ENCODE measurements around the gene JAG1.

The JAG1 gene

DNA sequence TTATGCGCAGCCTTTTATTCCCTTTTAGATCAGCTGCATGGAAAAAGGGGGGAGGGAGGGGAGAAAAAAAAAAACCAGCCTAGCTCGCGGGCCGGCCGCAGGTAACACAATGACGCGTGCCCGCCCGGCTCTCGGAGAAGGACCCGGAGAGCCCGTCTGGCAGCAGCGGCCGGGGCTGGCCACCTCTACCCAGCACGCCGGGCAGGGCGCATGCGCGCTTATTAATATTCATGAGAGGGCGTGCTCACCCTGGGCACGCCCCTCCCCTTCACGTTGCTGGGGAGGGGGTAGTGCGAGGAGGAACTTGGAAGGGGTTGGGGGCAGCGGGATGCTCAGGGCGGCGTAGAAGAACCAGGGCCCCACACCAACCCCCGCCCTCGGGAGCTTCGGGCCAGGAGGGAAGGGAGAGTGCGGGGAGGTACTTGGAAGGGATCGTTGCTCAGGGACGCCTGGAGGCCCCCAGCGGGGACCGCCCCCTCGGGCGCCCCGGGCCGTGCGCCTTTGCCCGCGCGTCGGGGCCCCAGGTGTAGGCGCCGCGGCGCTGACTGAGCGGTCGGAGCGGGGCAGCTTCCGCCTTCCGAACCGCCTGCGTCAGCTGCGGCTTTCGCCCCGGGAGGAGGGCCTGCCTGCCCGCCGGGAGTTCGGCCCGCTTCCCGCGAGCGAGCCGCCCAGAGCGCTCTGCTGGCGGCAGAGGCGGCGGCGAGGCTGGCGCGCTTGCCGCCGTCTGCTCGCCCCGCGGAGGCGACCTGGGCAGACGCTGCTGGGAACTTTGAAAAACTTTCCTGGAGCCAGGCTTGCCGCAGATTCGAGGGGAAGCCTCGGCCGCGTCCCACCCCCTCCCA is at the start of gene JAG1:
JAG1 (minus strand) TSS at position 158 of the 842 bp plus-strand sequence. CDS start 469 bp downstream, outside the sequence.
- DNase-seq: peak; percentile 82 to 85

DNA sequence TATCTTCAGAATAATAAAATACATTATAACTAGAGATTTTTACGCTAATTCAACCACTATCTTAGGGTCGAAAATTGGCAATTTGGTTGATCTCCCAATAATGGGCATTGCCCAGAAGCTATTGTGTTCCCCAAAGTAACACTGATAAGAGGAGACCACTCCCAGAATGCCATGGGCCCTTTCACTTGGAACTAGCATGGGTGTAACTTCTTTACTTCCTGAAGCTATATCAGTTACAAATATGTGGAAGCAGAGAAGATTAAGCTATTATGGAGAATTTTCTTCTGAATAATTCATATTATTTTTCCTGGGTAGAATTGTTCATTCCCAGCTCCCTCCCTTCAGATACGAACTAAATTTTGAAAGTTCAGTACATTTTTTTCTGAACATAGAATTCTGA is 48.2 kb upstream of the JAG1 start:
- no peak for DNase-seq

DNA sequence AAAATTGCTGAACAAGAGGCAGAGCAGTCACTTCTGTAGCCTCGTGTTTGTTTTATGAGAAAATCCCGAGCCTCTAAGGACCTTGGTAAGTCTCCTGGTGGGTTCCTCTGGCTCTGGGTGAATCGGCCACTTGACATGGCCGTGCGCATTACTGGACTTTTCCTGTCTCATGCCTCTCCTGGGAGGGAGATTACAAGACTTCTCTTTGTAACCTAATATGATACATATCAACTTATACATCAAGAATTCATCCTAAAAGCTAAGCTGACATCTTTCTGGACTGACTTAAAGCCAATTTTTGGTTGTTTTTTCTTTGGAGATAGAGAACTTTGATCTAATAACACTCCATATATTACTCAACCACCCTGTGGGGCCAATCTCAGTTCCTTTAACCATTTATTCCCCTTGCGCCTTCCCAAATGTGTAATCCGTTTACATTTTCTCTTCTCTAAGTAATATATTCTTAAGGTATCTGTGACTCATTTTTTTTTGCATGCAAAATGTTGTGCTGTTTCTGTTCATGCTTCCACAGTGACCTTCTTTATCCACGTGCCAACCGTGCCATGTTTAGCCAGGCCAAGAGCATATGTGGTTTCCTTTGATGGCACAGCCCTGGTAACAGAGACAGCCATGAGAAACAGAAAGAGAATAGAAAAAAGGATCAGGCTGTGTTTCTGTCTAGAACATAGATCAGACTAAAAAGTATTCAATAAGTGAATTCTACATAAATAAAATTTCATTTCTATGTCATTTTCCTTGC is 47.5 kb upstream of the JAG1 start:
- no peak for DNase-seq

DNA sequence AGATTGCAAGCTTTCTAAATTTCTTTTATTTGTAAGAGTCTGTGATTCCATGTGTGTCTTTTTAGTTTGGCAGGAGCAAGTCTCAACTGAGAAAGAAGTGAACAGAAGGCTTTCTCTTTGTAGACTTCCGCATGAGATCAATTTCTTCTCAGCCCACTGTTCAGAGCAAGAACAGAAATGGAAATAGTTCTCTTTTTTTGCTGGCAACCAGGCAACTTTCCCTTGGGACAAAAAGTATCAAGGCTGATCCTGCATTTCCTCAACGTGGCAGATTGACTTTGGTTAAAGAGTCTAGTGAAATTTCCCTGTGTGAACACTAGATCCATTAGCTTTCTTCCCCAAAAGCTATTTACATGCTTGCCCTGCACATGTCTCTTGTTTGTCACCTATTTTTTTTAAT is 46.8 kb upstream of the JAG1 start:
- DNase-seq: no peak

DNA sequence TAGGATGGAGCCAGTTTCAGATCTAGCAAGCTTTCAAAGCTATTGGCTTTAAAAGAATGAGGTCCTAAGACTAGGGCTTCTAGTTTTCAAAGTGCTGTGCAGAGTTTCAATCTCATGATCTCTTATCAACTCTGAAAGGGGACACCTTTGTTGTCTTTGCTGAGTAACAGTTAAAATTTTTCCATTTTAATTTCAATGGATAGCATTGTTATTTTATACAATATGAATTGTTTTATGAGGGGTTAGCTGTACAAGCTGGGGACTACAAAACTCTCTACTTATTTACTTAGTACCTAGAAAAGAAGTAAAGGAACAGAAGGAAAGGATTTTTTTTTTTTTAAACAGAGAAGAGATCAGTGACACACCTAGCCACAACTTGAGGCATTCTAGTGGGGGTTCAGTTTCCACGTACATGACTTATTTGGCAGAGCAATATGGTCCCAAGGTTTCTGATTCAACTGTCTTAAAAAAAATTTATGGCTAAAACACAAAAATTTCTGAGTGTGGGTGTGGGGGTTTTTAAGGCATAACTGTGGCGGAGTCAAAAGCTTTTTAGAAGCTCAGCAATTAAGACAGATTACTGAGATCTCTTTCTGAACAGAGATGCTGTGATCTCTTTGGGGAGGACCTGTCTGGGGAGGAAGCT is 46.1 kb upstream of the JAG1 start:
- no peak for DNase-seq

DNA sequence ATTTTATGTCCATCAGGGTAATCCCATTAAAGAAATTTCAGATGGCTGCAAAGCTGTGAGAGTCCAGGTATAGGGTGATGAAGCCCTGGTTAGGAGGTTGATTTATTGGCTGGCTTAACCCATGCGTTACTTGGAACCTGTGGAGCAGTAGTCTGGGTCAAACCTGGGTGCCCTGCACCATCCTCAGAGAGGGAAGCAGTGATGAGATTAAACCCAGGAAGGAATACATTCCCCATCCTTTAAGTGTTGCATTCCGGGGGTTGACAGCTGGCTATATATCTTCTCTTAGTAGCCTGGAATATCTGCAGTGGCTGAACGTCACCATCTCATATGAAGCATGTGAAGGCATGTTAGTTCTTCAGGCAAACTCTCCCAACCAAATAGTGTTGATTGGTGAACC is 44.9 kb upstream of the JAG1 start:
- DNase-seq: no peak

DNA sequence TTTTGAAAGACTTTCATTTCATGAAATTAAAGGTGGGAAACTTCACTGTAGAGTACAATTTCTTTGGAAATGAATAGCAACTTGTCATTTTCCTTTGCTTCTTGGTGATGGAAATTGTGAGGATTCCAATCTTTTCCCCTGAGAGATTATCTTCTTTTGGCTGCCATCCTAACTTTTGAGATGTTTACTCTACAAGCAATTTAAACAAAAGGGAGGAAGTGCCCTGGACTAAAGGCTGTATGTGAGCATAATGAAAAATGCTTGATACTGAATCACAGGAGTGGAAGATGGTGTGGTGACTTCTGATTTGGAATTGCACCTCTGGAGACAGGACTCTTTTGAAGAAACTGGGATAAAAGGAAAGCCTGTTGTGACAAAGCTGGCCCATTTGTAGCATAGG is 43.1 kb upstream of the JAG1 start:
- DNase-seq: no peak

DNA sequence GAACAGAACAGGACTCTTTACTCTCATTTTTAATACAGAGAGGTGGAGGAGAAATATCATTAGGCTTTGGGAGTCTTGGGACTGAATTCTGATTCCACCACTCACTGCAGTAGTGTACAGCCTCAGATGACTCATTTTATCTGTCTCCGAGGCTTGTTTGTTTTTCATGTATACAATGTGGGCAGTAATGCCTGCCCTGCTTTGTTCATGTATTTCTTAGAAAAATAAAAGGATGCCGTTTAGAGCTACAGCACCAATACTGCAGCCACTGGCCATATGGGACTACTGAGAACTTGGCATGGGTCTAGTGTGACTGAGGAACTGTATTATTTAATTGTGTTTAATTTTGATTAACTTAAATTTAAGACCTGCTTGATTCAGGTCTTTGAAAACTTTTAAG is 41.2 kb upstream of the JAG1 start:
- no peak for DNase-seq

DNA sequence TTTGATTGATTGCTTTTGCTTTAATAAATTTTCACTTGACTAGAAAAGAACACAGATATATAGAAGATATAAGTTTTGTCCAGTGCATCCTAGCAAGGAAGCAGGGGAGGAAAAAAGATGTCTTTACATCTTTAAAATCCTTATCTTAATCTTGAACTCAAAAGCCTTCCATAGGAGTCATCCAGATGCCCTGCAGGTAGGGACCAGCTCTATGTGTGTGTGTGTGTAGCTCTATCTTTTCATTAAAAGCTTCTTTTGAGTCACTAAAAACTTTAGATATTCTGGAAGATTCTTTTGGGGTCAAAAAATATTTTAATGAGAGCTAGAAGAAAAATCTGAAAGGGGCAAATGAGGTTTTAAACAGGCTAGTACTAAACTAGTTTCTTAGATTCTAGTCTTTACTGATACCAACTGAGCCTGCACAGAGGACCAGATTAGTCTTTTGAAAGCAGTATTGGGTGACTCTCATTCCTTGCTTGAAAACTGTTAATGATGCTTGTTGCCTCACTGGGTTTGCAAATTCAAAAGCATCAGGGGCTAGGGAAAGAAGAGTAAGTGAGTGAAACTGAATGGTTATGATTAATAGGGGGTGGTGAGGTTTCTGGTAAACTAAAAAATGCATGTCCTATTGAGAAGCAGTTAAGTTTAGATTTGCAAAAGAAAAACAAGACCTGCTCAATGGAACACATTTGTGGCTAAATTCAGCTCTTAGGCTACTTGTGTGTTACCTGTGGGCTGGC is 40.6 kb upstream of the JAG1 start:
- no peak for DNase-seq

DNA sequence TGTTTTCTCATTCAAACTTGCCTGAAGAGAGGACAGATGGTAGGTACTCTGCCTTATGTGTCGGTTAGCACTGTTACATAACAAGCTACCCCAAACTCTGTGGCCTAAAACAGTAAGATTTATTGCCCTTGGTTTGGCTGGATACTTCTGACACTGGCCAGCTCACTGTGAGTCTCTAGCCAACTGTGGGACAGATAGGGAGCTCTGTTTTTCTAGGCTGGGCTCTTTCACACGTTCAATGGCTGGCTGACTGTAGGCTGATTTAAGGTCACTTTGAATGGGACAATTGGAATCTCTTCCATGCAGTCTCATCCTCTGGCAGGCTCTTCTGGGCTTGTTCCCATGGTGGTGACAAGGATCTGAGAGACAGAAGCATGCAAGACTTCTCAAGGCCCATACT is 39.4 kb upstream of the JAG1 start:
- no peak for DNase-seq

DNA sequence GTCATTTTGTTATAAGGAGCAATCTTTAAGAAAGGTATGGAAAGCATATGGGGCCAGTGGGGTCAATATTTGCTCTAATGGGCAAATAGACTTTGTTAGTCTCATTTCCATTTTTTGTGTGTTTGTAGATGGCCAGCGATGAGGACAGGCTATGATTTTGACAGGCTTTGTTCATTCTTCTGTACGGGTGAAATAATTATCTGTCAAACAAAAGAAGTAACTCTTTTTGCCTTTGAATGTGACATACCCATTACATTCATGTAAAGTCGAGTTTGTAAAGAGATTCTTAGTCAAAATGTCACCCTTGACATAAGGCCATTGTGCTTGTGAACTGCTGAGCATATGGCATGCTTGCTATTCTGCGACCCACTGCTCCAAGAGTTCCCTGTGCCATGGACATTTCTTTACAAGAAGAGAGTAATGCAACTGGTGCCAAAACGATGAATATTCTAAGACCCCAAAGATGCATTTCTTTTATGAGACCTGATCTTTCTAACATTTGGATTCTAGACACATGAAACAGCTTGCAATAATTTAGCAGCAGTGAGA is 38.2 kb upstream of the JAG1 start:
- no peak for DNase-seq

DNA sequence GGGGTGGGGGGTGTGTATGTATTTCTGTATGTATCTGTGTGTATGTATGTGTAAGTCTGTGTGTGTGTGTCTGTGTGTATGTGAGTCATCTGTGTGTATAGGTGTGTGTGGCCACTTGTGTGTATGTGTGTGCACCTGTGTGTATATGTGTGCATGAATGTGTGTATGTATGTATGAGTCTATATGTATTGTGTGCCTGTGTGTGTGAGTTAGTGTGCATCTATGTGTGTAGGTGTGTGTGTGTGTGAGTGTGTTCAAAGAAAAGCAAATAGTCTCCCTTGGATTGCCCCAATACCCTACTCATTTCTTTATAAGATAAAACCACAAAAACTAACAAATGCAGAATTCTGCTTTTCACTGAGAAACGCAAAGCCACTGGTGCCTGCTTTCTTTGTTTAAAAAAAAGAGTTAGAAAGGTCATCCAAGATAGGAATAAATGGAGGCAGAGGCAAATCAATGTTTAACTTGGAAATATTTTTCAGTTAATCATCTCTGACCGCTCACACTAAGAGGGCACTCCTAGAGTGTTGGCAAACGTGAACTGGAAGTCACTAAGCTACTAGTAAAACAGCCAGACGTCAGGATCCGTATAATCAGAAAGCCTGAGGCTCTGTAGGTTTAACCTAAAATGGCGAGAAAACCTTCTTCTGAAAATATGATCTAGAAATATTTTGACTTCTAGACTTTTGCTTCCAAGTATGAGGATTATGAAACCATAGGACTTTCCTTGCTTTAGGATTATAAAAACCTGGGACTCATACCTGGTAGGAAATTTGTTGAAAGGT is 37.4 kb upstream of the JAG1 start:
- DNase-seq: no peak

DNA sequence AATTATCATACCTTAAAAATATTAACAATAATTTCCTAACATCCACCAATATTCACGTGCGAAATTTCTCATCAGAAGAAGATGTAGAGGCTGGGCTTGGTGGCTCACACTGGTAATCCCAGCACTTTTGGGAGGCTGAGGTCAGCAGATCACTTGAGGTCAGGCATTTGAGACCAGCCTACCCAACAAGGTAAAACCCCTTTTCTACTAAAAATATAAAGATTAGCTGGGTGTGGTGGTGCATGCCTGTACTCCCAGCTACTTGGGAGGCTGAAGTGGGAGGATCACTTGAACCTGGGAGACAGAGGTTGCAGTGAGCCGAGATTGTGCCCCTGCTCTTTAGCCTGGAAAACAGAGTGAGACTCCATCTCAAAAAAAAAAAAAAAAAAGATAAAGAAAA is 36.1 kb upstream of the JAG1 start:
- no peak for DNase-seq

DNA sequence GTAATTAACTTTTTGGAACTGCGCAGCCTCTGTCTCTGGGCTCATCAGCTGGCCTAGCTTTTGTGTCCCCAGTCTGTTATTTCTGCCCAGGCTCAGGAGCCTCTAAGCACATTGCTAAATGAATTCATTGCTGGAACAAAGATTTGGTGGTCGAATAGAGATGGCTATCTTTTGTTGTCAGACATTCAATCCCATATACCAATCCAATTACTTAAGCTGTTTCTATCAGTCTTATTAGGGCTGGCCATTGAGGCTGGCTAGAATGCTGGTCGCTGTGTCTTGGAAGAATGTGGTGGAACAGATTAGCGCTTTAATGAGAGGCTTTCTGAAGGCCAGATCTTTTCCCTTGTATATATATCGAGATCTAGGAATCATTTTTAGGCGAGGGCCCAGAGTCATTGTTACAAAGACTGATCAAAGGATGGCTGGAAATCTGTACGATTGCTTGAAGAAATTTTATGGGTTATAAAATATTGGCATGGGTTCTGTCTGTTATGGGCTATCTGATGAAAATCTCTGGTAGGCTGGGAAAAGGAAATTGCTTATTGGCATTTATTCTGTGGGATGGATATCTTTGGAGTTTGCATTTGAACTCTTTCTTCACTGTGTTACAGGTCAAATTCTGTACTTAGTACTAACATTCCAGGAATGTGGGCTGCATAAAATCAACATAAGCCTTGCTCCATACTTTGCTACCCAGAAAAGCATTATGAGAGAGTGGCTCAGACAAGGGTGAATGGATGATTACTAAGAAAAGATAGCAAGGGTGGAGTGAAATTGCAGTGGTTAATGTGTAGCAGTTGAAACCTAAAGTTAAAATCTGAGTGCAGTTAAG is 34.8 kb upstream of the JAG1 start:
- DNase-seq: no peak

DNA sequence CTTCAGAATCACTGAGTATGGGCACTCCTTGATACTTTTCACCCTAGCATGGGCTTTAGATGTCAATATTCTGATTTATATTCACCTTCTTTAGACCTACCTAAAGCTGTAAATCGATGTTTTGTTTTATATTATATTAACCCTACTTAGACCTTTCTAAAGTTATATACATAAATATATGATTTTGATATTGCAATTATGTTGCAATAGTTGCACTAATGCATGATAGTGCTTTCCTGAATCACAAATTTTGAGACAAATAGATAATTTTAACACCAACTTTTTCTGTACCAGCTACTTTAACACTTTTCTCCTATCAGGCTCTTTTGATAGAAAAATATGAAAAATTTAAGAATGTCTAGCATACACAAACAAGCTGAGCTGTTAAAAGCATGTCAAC is 34.0 kb upstream of the JAG1 start:
- DNase-seq: no peak

DNA sequence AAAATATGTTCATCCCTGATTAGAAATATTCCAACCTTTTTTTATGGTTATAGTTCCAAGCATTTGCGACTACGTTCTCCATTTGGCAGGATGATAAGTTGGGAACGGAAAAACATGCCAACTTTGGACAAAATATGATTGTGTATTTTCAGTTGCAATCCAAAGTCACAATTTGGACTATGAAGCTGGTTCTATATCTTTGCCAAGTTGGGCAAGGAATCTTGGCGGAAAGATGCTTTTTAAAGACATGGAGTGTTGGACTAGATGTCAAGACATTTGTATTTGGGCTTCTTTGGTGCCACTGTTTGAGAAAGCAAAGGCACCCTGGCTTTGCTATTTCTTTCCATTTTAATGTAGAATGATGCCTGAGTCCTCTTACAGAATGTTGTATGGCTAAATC is 33.3 kb upstream of the JAG1 start:
- DNase-seq: no peak

DNA sequence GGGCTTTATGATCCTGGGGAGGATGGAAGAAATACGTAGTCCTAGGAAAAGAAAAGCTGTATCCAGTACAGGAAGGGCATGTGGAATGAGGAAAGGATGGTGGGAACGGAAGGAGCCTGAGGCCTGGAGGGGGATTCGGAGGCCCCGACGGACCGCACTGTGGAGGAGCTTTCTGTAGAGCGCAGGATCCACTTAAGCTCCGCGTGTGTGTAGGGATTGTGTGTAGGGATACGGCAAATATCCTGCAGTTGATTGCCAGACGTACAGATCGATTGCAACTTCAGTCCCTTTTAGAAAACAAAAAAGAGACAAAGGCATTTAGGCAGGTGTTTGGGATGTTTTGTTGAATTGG is 32.6 kb upstream of the JAG1 start:
- DNase-seq: no peak

DNA sequence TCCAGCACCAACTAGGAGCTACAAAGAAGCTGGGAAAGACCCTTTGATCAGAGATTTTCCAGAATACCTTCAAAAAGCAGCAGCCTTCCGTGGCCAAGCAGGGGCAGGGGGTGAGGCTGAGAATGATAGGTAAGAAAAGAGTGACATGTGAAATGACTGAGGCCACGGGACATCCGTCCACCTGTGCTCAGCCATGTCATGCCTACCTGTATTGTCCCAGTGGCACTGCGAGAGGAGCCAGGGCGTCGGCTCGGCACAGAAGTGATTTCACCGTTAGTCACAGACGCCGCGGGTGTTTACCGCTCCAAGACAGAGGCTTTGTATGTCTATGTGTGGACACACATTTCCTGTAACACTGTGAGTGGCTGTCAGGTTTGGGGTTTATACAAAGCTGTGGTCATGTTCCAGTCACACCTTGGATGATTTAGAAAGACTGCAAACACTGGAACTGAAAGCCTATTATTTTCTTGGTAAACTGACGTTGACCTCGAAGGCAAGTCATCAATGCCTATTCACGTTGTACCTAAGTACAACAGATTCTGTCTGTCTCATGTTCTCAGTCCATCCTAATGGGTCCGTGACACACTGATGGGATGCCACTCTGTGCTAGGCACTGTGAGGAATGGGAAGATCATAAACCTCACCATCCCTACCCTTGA is 32.1 kb upstream of the JAG1 start:
- DNase-seq: no peak

DNA sequence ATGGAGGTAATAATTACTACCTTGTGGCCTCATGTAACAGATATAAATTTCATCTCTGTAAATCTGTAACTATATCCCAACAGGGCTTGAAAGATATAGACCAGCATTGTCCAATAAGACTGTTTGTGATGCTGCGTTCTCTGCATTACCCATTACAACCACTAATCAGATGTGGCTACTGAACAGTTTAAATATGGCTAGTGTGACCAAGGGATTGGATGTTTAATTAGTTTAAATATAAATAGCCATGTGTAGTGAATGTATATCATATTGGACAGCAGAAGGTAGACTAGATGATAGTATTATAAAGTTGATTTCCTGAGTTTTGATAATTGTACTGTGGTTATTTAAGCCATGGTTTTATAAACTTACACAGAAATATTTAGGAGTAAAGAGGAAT is 27.8 kb upstream of the JAG1 start:
- no peak for DNase-seq

DNA sequence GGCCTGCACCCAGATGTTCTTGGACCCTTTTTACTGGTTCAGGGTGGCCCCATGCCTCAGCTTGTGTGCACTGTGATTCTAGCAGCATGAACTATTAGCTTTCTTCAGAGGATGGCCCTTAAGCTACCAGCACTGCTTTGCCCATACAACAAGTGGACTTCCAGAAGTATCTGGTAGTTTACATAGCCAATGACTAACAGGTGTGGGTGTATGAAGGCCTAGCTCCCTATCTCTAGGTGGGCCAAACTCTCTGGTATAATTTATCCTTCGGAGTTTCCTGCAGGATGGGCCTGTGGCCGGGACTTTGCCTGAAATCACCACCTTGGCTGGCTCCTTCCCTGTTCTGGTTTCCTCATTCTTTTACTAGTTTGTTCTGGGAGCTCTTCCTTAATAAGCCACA is 26.1 kb upstream of the JAG1 start:
- no peak for DNase-seq

DNA sequence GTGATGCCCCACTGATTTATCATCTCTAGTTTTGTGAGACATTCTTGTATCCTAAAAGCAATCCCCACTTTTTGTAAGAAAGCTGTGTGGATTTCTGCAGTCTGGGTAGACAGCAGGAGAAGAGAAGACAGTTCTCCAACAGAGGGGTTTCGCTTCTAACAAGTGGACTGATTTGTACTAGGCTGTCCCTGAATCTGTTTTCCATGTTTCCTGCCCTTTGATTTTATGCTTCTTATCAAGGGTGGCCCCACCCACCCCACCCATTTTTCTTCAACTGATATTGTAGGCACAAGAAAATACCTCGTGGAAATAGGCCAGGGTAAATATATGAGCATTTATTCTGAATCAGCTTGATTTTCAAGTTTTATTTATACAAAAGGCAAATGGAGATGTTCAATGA is 25.7 kb upstream of the JAG1 start:
- no peak for DNase-seq

Measured in AML-193 (cell line).